HEK293T (cell line): ENCODE results near the gene LTB4R.

ENCODE experiments used
- CTCF ChIA-PET: fragments of 350-600 bp; formaldehyde crosslinking; extraction: SDS; loops from one replicate; lab custom pipeline; 2021; ENCODE audit warnings: antibody characterized with exemption, inconsistent platforms; lab: Yijun Ruan, JAX
- POLR2A ChIA-PET: fragments of 350-600 bp; formaldehyde crosslinking; extraction: SDS; loops from one replicate; lab custom pipeline; 2020; ENCODE audit warnings: antibody characterized with exemption, inconsistent platforms; lab: Yijun Ruan, JAX
- DNase-seq: peaks from one replicate; pipeline ENCODE4 v3.0.0; 2012; ENCODE audit warnings: mixed read lengths; ENCODE audit errors: extremely low spot score
- ARNT ChIP-seq: fragments of 450-650 bp; IDR thresholded peaks from 2 replicates; pipeline ENCODE4 v1.6.1; 2017; ENCODE audit warnings: mild to moderate bottlenecking
- BHLHE40 ChIP-seq: fragments of 450-650 bp; IDR thresholded peaks from 2 replicates; pipeline ENCODE4 v1.6.1; 2016; ENCODE audit warnings: mild to moderate bottlenecking, moderate library complexity, borderline replicate concordance
- CTBP1 ChIP-seq: fragments of 450-650 bp; IDR thresholded peaks from 2 replicates; pipeline ENCODE4 v1.6.1; 2016; ENCODE audit warnings: borderline replicate concordance
- ELF4 ChIP-seq: fragments of 450-650 bp; IDR thresholded peaks from 2 replicates; pipeline ENCODE4 v1.6.1; 2017; ENCODE audit warnings: antibody characterized with exemption
- FOXA1 ChIP-seq: fragments of 450-650 bp; IDR thresholded peaks from 2 replicates; pipeline ENCODE4 v1.6.1; 2016; ENCODE audit warnings: mild to moderate bottlenecking
- FOXK2 ChIP-seq: fragments of 450-650 bp; IDR thresholded peaks from 2 replicates; pipeline ENCODE4 v1.6.1; 2016; ENCODE audit warnings: mild to moderate bottlenecking
- FOXM1 ChIP-seq: fragments of 450-650 bp; IDR thresholded peaks from 2 replicates; pipeline ENCODE4 v1.6.1; 2017; ENCODE audit warnings: mild to moderate bottlenecking, borderline replicate concordance
- HDGF ChIP-seq: fragments of 450-650 bp; IDR thresholded peaks from 2 replicates; pipeline ENCODE4 v1.6.1; 2017; ENCODE audit warnings: antibody characterized with exemption, borderline replicate concordance
- L3MBTL2 ChIP-seq: fragments of 450-650 bp; conservative IDR thresholded peaks from 2 replicates; pipeline ENCODE4 v1.6.1; 2016; ENCODE audit warnings: mild to moderate bottlenecking
- LEF1 ChIP-seq: fragments of 450-650 bp; IDR thresholded peaks from 2 replicates; pipeline ENCODE4 v1.6.1; 2017; ENCODE audit warnings: mild to moderate bottlenecking, borderline replicate concordance
- NFRKB ChIP-seq: fragments of 450-650 bp; IDR thresholded peaks from 2 replicates; pipeline ENCODE4 v1.6.1; 2016; ENCODE audit warnings: mild to moderate bottlenecking, moderate library complexity
- SP1 ChIP-seq: fragments of 450-650 bp; IDR thresholded peaks from 2 replicates; pipeline ENCODE4 v1.6.1; 2017
- SUZ12 ChIP-seq: fragments of 450-650 bp; IDR thresholded peaks from 2 replicates; pipeline ENCODE4 v1.6.1; 2016; ENCODE audit warnings: mild to moderate bottlenecking
- TARDBP ChIP-seq: fragments of 450-650 bp; IDR thresholded peaks from 2 replicates; pipeline ENCODE4 v1.6.1; 2016
- ZNF384 ChIP-seq: fragments of 450-650 bp; IDR thresholded peaks from 2 replicates; pipeline ENCODE4 v1.6.1; 2016
- TF ChIP-seq, protein P1 (sequence below): fragments of 450-650 bp; IDR thresholded peaks from 2 replicates; pipeline ENCODE4 v1.6.1; 2016

Gene LTB4R

DNA sequence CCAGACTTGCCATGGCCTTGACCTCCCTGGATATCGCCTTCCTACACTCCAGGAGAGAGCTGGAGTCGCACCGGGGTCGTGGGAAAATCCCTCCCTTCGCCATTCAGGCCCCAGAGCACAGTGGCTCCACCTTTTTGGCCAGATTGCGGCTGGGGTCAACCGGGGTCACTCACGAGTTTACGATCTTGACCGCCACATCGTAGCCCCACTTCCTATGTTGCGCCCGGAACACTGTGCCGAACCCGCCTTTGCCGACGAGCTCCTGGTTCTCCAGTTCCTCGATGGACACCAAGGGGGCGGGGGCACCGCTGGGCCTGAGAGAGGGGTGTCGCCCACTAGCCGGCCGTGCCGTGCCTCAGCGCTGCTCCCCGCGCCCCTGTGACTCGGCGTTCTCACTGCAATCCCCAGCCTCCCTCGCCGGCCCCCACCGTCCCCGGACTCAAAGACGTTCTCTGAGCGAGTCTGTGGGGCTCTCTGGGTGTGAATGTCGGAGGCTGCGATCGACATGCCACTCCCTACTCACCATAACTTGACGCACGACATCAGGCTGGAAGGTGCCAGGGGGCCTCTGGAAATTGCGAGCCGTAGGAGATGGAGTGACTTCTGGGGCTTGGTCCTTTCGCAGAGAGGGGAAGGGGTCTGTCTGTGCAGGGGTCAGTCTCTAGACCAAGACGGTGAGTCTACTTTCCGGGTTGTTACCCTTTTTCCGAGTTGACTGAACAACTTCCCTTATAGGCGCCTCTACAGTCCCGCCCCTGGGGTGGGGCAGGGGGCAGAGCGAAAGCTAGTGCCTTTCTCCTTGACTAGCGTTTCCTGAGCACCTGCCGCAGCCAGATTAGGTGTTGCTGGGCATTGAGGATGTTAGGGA is 28.2 kb downstream of the LTB4R start, which contains the start of gene RIPK3:
Gene RIPK3, minus strand, starts transcription at position 708 of the 868 bp plus-strand sequence. Its CDS starts 165 bp downstream, at position 543.
- TF ChIP-seq ZNF384 (no peak), NFRKB (no peak), LEF1 (no peak), HDGF (no peak), FOXA1 (no peak), BHLHE40 (no peak), ELF4 (no peak), ARNT (no peak), SP1 (no peak), FOXM1 (no peak), CTBP1 (no peak), SUZ12 (no peak), L3MBTL2 (no peak), FOXK2 (no peak), TARDBP (no peak)
- TF ChIP-seq, protein P1, sequence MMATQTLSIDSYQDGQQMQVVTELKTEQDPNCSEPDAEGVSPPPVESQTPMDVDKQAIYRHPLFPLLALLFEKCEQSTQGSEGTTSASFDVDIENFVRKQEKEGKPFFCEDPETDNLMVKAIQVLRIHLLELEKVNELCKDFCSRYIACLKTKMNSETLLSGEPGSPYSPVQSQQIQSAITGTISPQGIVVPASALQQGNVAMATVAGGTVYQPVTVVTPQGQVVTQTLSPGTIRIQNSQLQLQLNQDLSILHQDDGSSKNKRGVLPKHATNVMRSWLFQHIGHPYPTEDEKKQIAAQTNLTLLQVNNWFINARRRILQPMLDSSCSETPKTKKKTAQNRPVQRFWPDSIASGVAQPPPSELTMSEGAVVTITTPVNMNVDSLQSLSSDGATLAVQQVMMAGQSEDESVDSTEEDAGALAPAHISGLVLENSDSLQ: no peak
- CTCF ChIA-PET: interaction anchor here (0.7 to 3.2 kb wide), 4 partner anchors 27 to 97 kb away, joined by 3 to 13 read pairs (median 4); no protein-coding TSS in a partner anchor
- POLR2A ChIA-PET: interaction anchor here (1.0 kb wide), 2 partner anchors 12 to 90 kb away, joined by 3 read pairs; partner anchors contain the start of gene KHNYN
- DNase-seq: no peak

- CTCF ChIA-PET: interaction anchor here (1.1 to 2.2 kb wide), 3 partner anchors 32 to 96 kb away, joined by 4 to 12 read pairs (median 5); no protein-coding TSS in a partner anchor
- DNase-seq: no peak
- TF ChIP-seq ELF4 (no peak), SUZ12 (no peak), NFRKB (no peak)
- POLR2A ChIA-PET: interaction anchor here (0.8 to 1.0 kb wide), 2 partner anchors 11 to 101 kb away, joined by 3 read pairs; no protein-coding TSS in a partner anchor
These were observed 29.3 kb downstream of the LTB4R start for GRCh38 chr14:24340606-24341005.

DNA sequence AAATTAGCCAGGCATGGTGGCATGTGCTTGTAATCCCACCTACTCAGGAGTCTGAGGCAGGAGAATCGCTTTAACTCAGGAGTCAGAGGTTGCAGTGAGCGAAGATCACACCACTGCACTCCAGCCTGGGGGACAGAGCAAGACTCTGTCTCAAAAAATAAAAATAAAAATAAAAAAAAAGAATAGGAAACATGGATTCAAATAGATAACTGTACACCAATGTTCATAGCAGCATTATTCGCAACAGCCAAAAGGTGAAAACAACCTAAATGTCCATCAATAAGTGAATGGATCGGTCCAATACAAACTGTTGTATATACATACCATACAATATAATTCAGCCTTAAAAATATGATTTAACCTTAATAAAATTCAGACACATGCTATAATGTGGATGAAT is 31.6 kb downstream of the LTB4R start:
- no peak for TF ChIP-seq FOXK2
- TF ChIP-seq, protein P1: no peak
- TF ChIP-seq L3MBTL2: no peak
- TF ChIP-seq ARNT: no peak
- TF ChIP-seq SUZ12: no peak
- no peak for TF ChIP-seq ZNF384
- TF ChIP-seq FOXM1: no peak
- TF ChIP-seq TARDBP: no peak
- TF ChIP-seq FOXA1: no peak
- CTCF ChIA-PET: interaction anchor here (1.0 to 2.2 kb wide), 2 partner anchors 9 to 88 kb away, joined by 6 to 12 read pairs; no protein-coding TSS in a partner anchor
- DNase-seq: no peak
- POLR2A ChIA-PET: no interaction called here

DNA sequence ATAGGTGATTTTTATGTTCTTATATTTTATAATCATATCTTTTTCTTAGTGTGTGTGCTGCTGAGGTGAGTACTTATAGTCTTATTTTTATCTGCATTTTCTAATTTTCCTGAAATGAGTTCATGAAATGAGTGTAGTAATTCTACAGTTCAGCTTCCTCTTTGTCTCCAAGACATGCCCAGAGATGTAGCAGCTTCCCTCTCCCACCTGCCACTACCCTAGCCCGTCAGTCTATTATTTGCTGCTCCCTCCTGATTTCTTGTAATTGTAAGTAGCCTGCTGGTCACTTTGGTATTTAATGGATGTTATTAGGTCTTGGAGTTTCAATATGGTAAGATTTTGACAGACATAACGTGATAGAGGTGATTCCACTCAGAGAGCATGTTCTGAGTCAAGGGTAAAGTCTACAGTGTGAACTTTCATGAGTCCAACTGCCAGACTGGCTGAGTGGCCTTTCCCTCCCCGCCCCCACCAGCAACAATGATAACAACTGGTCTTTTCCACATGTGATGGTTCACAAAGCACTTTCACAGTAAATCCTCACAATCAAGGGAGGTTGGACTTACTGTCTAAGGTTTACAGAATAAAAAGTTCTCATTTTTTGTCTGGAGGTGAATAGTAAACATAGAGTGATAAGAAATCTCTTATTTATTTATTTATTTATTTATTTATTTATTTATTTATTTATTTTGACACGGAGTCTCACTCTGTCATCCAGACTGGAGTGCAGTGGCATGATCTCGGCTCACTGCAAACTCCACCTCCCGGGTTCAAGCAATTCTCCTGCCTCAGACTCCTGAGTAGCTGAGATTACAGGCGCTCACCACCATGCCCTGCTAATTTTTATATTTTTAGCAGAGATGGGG is 32.7 kb downstream of the LTB4R start:
- ChIA-PET POLR2A (interaction anchor here (1.4 kb wide), 1 partner anchor 86 kb away, joined by 3 read pairs; the partner anchor contains the start of genes CBLN3 and KHNYN), CTCF (interaction anchor here (1.0 to 3.7 kb wide), 2 partner anchors 11 to 88 kb away, joined by 6 to 17 read pairs; no protein-coding TSS in a partner anchor)
- TF ChIP-seq BHLHE40: no peak
- no peak for TF ChIP-seq HDGF
- TF ChIP-seq L3MBTL2: no peak
- TF ChIP-seq ARNT: no peak
- TF ChIP-seq FOXA1: no peak
- no peak for TF ChIP-seq LEF1
- no peak for TF ChIP-seq SP1
- TF ChIP-seq FOXK2: no peak
- TF ChIP-seq CTBP1: no peak
- no peak for TF ChIP-seq NFRKB
- TF ChIP-seq, protein P1: no peak
- no peak for TF ChIP-seq ZNF384
- no peak for TF ChIP-seq SUZ12
- TF ChIP-seq FOXM1: no peak
- no peak for TF ChIP-seq ELF4
- TF ChIP-seq TARDBP: no peak
- no peak for DNase-seq

DNA sequence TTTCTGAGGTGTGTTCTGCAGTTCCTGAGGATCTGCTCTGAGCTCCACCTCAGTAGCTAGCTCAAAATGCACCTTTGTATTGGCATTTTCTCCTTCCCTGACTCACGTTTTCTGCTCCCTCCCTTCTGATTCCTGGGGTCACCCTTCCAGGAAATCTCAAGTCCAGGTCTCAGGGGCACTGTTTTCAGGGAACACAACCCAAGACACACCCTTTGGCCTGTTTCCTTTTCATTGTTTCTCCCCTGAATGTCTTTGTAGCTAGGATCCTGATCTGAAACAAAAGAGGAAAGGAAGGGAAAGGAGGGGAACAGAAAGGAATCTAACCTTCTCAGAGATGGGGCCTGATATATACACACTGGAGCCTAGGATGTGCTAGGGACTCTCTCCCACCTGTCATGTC is 35.8 kb downstream of the LTB4R start:
- ChIA-PET CTCF (interaction anchor here (1.5 to 3.7 kb wide), 3 partner anchors 11 to 85 kb away, joined by 3 to 17 read pairs (median 4); no protein-coding TSS in a partner anchor), POLR2A (interaction anchor here (0.7 to 1.2 kb wide), 2 partner anchors 9 to 85 kb away, joined by 3 read pairs; no protein-coding TSS in a partner anchor)
- no peak for DNase-seq
- TF ChIP-seq SP1 (no peak), SUZ12 (no peak), FOXK2 (no peak), NFRKB (no peak), ZNF384 (no peak), TARDBP (no peak), FOXA1 (no peak), LEF1 (no peak), L3MBTL2 (no peak), BHLHE40 (no peak), CTBP1 (no peak), FOXM1 (no peak), ELF4 (no peak), HDGF (no peak), ARNT (no peak)
- TF ChIP-seq, protein P1: no peak
